GM12874 (cell line): ENCODE data around the gene MSI2.

Experiments
- CTCF ChIP-seq: IDR thresholded peaks from 2 replicates; pipeline ENCODE4 v1.5.1; 2011; ENCODE audit warnings: low read depth, mild to moderate bottlenecking, control low read depth, low read length, moderate library complexity; ENCODE audit not compliant: insufficient read depth

Gene MSI2

GRCh38 chr17:57622683-57623433, 366.5 kb downstream of the MSI2 start:
- TF ChIP-seq CTCF, result no peak

- no peak for TF ChIP-seq CTCF
These were observed 367.3 kb downstream of the MSI2 start for GRCh38 chr17:57623620-57624019.

- no peak for TF ChIP-seq CTCF
These were observed 368.1 kb downstream of the MSI2 start for GRCh38 chr17:57624386-57624785.

GRCh38 chr17:57625511-57625910, 369.2 kb downstream of the MSI2 start:
- no peak for TF ChIP-seq CTCF

- no peak for TF ChIP-seq CTCF
These were observed 369.6 kb downstream of the MSI2 start for GRCh38 chr17:57625957-57626356.

GRCh38 chr17:57626520-57627210, 370.3 kb downstream of the MSI2 start:
- TF ChIP-seq CTCF, result no peak

GRCh38 chr17:57627591-57627990, 371.3 kb downstream of the MSI2 start:
- TF ChIP-seq CTCF, result no peak
